Lung (tissue), 12 donors: ENCODE data around the gene PRLR. TPM values are rescaled to one million over a fixed set of nuclear protein-coding genes. Genes with fewer than 3 reads are reported as not detected.

Experiments used
- ATAC-seq: fragments of 200-7000 bp; cut with Tn5 transposase; one replicate; pipeline ENCODE4 v1.9.1; 2020; ENCODE audit warnings: moderate number of reproducible peaks; ENCODE audit not compliant: insufficient read depth, low FRiP score
- DNase-seq, 3 donors: peaks; one replicate each; pipeline ENCODE4 v3.0.0-alpha.2; 2013 to 2017
- H3K27ac ChIP-seq, 2 donors: one replicate each; pipeline ENCODE4 v1.5.1; 2013; ENCODE audit warnings: mild to moderate bottlenecking in 2 of 2, moderate library complexity in 2 of 2, control low read depth in 1 of 2, inconsistent platforms in 1 of 2, low read depth in 1 of 2, low read length in 1 of 2
- H3K27me3 ChIP-seq, 3 donors: one replicate each; pipeline ENCODE4 v1.5.1; 2013; ENCODE audit warnings: low read length in 2 of 3; ENCODE audit not compliant: control insufficient read depth in 3 of 3, insufficient read depth in 3 of 3
- H3K36me3 ChIP-seq, 4 donors: one replicate each; pipeline ENCODE4 v1.5.1; 2013; ENCODE audit warnings: low read length in 4 of 4, mild to moderate bottlenecking in 1 of 4, moderate library complexity in 1 of 4; ENCODE audit not compliant: control insufficient read depth in 4 of 4, insufficient read depth in 4 of 4
- H3K4me1 ChIP-seq, 5 donors: one replicate each; pipeline ENCODE4 v1.5.1; 2013; ENCODE audit warnings: low read length in 5 of 5, mild to moderate bottlenecking in 2 of 5, moderate library complexity in 1 of 5; ENCODE audit not compliant: control insufficient read depth in 5 of 5, insufficient read depth in 5 of 5
- H3K4me3 ChIP-seq: one replicate; pipeline ENCODE4 v1.5.1; 2013; ENCODE audit warnings: mild to moderate bottlenecking, control low read depth, moderate library complexity
- H3K9ac ChIP-seq, 2 donors: one replicate each; pipeline ENCODE4 v1.5.1; 2013; ENCODE audit warnings: low read length in 2 of 2, control low read depth in 1 of 2; ENCODE audit not compliant: insufficient read depth in 1 of 2
- H3K9me3 ChIP-seq, 4 donors: one replicate each; pipeline ENCODE4 v1.5.1; 2013; ENCODE audit warnings: low read length in 3 of 4, mild to moderate bottlenecking in 1 of 4, moderate library complexity in 1 of 4; ENCODE audit not compliant: control insufficient read depth in 4 of 4, insufficient read depth in 3 of 4
- CTCF ChIP-seq: IDR thresholded peaks from 2 replicates; pipeline ENCODE4 v1.5.1; 2012; ENCODE audit warnings: mild to moderate bottlenecking; ENCODE audit errors: control extremely low read depth, extremely low read depth
- WGBS, 2 donors: extraction: QIAGEN DNeasy Blood & Tissue Kit; methylation state at CpG; one replicate each; pipeline ENCODE4 v1.1.7; 2013; 5-methylcytosine and 5-hydroxymethylcytosine counted together
- polyA plus RNA-seq, 2 donors: library from polyadenylated mRNA; stranded (reverse); fragments of 200-250 nt; gene quantifications; one replicate each; pipeline ENCODE4 v1.2.1, GENCODE V29; 2013
- total RNA-seq, 2 donors: library from RNA; depleted of rRNA in 1 of 2; stranded (reverse); fragments of >200 nt in 1 of 2; gene quantifications; one replicate each; pipeline ENCODE4 v1.2.1, GENCODE V29; 2014 to 2021
- donor health status: control.
- donor health status: control.
- donor health status: Bipolar disorder and iron deficiency.
- donor health status: healthy.
- donor health status: DM: yes; HTN: yes; CAD: no.

The PRLR gene
- total and polyA plus RNA-seq, 4 donors = 0.02 to 3.4 (median 0.76) TPM

- no peaks in the 10 kb centered on the region for H3K36me3 ChIP-seq
- peaks cover 0 to 1% (median 0%) of the 10 kb centered on the region in 4 donors for H3K9me3 ChIP-seq
- no peak for TF ChIP-seq CTCF
- H3K4me3 ChIP-seq = no peak overlapping the region
- DNase-seq (peak; percentile 71 to 97 (median 92)), ATAC-seq (no peak)
- H3K4me1 ChIP-seq = peaks cover 0 to 12% (median 0%) of the 10 kb centered on the region in 5 donors
- no peak overlapping the region for H3K9ac ChIP-seq
- WGBS, 2 donors = 85 to 95% methylated on average over 1 of the region's 1 CpG
- H3K27me3 ChIP-seq = no peaks in the 10 kb centered on the region
- no peak overlapping the region for H3K27ac ChIP-seq
These were observed 79.0 kb downstream of the PRLR start for GRCh38 chr5:35151146-35151920.

- TF ChIP-seq CTCF = no peak
- no peak for ATAC-seq
- Histone ChIP-seq H3K9ac (no peak overlapping the region), H3K9me3 (peaks cover 0 to 1% (median 0%) of the 10 kb centered on the region in 4 donors), H3K4me1 (peaks cover 0 to 12% (median 0%) of the 10 kb centered on the region in 5 donors), H3K27ac (no peak overlapping the region), H3K27me3 (no peaks in the 10 kb centered on the region), H3K36me3 (no peaks in the 10 kb centered on the region), H3K4me3 (no peak overlapping the region)
- DNase-seq = no peak
- 70 to 72% methylated on average over 1 of the region's 1 CpG for WGBS, 2 donors
These were observed 81.2 kb downstream of the PRLR start for GRCh38 chr5:35149041-35149440.

- Histone ChIP-seq H3K9ac (no peak overlapping the region), H3K9me3 (no peaks in the 10 kb centered on the region), H3K27ac (no peak overlapping the region), H3K4me1 (peaks cover 0 to 10% (median 0%) of the 10 kb centered on the region in 5 donors), H3K4me3 (no peak overlapping the region), H3K27me3 (no peaks in the 10 kb centered on the region), H3K36me3 (no peaks in the 10 kb centered on the region)
- WGBS, 2 donors = 66 to 67% methylated on average over 3 of the region's 3 CpGs
- DNase-seq = no peak
- no peak for ATAC-seq
- no peak for TF ChIP-seq CTCF
These were observed 83.9 kb downstream of the PRLR start for GRCh38 chr5:35146406-35146805.
